Neuron (in vitro differentiated cells): Measurements from ENCODE around the gene DNAJC5.
A peak's percentile ranks its signal among the peaks of the same experiment; 100 is the strongest.
"Not testable (repeated sequence)": the region's sequence is repeated elsewhere in the genome, so short reads cannot be mapped to it uniquely, and the experiment has no call there.

ENCODE experiments used
- H2AFZ ChIP-seq: one replicate; pipeline ENCODE4 v1.6.1; 2013; ENCODE audit warnings: low read depth, mild to moderate bottlenecking, inconsistent platforms, low read length, moderate library complexity
- H3K27me3 ChIP-seq: one replicate; pipeline ENCODE4 v1.6.1; 2013; ENCODE audit warnings: low read length; ENCODE audit not compliant: insufficient read depth
- H3K36me3 ChIP-seq: one replicate; pipeline ENCODE4 v1.6.1; 2013; ENCODE audit warnings: low read length; ENCODE audit not compliant: insufficient read depth
- H3K4me1 ChIP-seq: one replicate; pipeline ENCODE4 v1.6.1; 2013; ENCODE audit warnings: low read length; ENCODE audit not compliant: insufficient read depth
- H3K4me3 ChIP-seq: 2 replicates; pipeline ENCODE4 v1.5.1; 2013; ENCODE audit warnings: mild to moderate bottlenecking, low read length, moderate library complexity
- H3K9me3 ChIP-seq: one replicate; pipeline ENCODE4 v1.6.1; 2013; ENCODE audit warnings: low read length

Gene DNAJC5, protein sequence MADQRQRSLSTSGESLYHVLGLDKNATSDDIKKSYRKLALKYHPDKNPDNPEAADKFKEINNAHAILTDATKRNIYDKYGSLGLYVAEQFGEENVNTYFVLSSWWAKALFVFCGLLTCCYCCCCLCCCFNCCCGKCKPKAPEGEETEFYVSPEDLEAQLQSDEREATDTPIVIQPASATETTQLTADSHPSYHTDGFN

DNA sequence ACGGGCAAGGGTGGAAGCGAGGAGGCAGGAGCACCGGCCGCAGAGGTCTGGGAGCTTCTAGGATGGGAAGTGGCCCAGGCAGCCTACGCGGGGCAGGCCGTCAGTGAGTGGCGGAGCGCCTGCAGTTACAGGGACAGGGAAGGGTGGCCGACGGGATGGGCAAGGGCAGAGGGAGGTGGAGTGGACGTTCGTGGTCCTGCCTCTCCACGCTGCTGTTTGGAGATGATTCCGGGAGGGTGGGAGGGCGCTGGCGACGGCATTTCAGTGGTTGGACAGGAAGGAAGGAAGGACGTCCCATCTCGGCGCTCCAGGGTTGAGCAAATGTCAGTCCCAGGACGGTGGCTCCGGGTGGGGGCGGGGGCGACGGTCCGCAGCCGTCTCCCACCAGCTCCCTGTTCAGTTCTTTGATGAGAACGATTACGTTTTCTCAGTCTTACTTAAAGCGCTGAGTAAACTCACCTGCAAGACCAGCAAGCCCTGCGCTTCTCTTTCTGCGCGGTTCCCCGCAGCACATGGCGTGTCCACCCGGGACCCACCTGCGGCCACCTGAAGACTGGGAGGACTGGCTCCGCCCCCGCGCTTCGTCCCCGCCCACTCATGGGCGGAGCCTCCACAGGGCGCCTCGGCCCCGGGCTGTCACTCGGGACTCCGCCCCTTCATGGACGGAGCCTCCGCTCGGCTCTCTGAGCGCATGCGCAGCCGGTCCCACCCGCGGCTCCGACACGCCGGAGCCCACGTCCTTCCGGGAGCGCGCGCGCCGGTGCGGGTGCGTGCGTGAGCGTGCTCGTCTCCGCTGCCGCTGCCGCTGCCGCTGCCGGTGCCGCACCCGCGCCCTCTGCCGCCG lies at the start of gene DNAJC5:
DNAJC5 (plus strand) TSS at position 769 of the 844 bp plus-strand sequence. CDS start 33,220 bp downstream, outside the sequence.
- peak within 1 kb of the TSS; percentile 86 for H3K4me3 ChIP-seq
- no peaks in the 10 kb centered on the region for H3K27me3 ChIP-seq
- no peaks in the 10 kb centered on the region for H3K9me3 ChIP-seq
- peaks cover 13% of the 10 kb centered on the region for H3K4me1 ChIP-seq
- peaks cover 23% of the 10 kb centered on the region for H3K36me3 ChIP-seq
- no peak within 1 kb of the TSS for H2AFZ ChIP-seq

DNA sequence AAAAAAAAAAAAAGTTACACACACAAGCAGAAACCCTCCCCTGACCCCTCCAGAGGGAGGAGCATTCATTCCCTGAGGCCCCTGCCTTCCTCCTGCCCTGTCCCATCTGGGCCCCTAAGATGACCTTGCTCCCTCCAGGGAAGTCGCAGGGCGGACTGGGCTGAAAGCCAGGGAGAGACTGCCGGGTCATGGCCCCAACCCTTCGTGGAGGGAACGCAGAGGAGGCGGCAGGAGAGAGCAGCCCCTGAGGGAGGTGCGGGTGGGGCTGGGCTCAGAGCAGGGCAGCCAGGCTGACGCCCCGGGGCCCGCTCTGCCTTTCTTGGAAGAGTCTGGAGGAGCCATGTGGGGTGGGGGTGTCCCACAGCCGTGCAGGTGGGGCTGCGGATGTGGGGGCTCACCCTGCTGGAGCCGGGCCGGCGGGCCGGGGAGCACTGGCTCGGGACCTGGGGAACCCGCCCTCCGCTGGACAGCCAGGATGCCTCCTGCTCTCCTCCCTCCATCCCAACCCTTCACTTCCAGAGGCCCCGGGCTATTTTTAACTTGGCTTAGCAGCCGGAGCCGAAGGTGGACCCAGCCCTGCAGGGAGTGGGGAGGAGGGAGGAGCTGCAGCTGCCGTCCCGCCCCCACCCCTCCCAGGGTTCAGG lies 48.7 kb upstream of the DNAJC5 start:
- Histone ChIP-seq H2AFZ (no peak overlapping the region), H3K4me1 (peaks cover 26% of the 10 kb centered on the region), H3K36me3 (no peaks in the 10 kb centered on the region), H3K9me3 (peaks cover 2% of the 10 kb centered on the region), H3K27me3 (no peaks in the 10 kb centered on the region), H3K4me3 (peak overlapping the region; percentile 16)

DNA sequence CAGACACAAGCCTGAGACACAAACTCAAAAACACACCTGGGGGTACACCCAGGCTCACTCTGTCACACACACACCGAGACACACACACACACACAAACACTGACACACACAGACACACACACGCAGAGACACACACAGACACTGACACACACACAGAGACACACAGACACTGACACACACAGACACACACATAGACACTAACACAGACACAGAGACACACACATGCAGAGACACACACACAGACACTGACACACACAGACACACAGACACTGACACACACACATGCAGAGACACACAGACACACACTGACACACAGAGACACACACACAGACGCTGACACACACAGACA lies 48.1 kb upstream of the DNAJC5 start:
- H3K36me3 ChIP-seq, result no peaks in the 10 kb centered on the region
- H3K4me3 ChIP-seq, result no peak overlapping the region
- H3K27me3 ChIP-seq, result no peaks in the 10 kb centered on the region
- peaks cover 2% of the 10 kb centered on the region for H3K9me3 ChIP-seq
- H3K4me1 ChIP-seq, result peaks cover 26% of the 10 kb centered on the region
- H2AFZ ChIP-seq, result no peak overlapping the region

DNA sequence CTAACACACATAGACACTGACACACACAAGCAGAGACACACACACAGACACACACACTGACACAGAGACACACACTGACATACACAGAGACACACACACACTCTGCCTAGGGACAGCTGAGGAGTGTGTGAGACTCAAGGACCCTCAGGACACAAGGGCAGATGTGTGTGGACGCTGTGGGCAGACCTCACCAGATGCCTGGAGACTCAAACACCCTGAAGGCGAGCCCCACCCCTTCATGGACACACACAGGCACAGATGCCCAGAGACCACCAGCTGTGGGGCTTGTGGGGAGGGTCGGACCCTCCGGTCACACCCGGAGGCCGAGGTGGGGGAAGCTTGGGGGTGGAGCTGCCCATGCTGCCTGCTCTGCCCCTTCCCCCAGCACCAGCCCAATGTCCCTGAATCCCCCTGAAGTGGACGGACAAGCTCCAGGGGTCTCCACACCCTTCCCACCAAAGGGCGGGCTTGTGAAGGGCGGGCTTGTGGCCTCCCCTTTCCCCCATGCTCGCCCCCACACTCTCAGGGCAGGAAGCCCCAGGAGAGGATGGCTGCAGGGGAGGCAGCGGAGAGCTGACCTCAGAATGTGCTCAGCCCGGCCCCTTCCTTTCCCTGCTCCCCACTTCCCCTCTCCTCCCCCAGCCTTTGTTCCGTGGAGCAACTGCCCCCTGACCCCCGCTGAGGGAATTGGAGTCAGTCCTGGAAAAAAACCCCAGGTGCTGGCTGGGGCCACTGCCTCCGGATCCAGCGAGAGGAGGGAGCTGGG lies 47.5 kb upstream of the DNAJC5 start:
- no peak overlapping the region for H3K4me3 ChIP-seq
- H2AFZ ChIP-seq, result no peak overlapping the region
- peaks cover 2% of the 10 kb centered on the region for H3K9me3 ChIP-seq
- H3K36me3 ChIP-seq, result no peaks in the 10 kb centered on the region
- peaks cover 26% of the 10 kb centered on the region for H3K4me1 ChIP-seq
- H3K27me3 ChIP-seq, result no peaks in the 10 kb centered on the region

DNA sequence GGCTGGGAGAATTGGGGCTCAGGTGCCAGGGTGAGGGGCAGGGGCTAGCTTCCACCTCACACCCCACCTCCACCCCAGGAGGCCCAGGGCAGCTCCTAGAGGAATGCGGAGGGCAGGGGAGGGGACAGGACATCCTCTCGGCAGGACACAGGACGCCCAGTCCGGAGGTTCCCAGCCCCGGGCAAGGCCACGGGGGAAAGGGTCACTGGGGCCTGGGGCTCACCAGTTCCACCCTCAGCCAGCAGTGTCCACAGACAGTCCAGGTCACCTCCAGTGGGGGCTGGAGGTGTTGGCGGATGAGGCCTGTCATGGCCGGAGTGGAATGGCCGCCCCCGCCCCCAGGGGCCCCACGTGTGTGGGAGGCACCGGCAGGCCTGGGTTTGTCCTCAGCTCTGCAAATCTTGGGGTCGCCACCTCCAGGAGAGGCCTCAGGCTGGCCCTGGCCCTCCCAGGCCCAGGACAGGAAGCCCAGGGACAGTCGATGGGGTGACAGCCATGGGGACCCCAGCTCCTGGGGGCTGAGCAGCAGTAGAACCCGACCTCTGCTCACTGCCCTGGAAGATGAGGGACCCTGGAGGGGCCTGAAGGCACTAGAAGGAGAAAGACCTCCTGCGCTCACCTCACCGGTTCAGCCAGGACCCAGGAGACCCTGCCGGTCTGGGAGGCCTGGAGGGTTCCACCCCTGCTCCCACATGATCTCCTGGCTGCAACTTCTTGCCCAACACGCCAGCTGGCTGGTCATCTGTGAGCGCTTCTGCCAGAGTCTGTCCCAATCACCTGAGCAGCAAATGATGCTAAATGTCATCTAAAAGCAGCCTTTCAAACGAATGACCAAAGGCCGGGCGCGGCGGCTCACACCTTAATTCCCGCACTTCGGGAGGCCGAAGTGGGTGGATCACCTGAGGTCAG lies 46.7 kb upstream of the DNAJC5 start:
- Histone ChIP-seq H3K9me3 (peaks cover 2% of the 10 kb centered on the region), H3K36me3 (no peaks in the 10 kb centered on the region), H2AFZ (no peak overlapping the region), H3K27me3 (no peaks in the 10 kb centered on the region), H3K4me1 (peaks cover 26% of the 10 kb centered on the region), H3K4me3 (no peak overlapping the region)

DNA sequence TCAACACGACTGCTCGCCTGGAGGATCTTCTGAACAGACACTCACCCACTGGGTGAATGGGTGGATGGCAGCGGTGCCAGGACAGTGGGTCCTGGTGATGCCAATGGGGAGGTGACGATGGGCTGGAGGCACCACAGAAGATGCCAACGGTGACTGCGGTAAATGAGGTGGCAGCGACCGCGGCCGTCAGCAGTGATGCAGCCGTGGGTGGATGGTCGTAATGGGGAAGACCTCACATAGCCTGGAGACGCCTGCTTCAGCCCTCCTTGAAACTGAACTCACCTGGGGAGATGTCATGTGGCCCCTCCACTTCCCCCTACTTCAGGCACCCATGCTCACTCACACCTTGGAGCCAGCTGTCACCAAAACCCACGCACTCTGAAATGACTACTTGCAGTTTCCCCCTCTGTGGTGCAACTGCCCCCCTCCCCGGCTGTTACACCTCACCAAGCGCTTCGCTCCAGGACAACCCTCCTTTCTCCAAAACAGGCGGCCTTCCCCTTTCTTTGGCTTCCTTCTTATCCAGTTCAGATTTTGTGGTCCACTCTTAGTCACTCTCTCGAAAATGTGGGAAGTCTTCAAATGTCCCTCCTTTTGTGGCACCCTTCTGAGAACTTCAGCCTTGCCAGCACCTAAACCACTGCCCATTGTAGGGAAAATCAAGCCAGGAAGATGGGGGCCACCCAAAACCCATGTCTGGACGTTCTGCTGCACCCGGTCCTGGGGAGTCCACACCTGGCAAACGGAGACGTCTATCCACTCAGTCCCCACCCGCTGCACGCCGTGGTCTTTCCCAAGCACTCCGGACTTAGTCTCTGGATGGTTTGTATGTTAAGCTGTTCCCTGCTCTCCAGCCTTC lies 44.0 kb upstream of the DNAJC5 start:
- Histone ChIP-seq H3K4me3 (no peak overlapping the region), H3K4me1 (peaks cover 26% of the 10 kb centered on the region), H3K27me3 (no peaks in the 10 kb centered on the region), H3K36me3 (no peaks in the 10 kb centered on the region), H2AFZ (no peak overlapping the region), H3K9me3 (peaks cover 2% of the 10 kb centered on the region)

DNA sequence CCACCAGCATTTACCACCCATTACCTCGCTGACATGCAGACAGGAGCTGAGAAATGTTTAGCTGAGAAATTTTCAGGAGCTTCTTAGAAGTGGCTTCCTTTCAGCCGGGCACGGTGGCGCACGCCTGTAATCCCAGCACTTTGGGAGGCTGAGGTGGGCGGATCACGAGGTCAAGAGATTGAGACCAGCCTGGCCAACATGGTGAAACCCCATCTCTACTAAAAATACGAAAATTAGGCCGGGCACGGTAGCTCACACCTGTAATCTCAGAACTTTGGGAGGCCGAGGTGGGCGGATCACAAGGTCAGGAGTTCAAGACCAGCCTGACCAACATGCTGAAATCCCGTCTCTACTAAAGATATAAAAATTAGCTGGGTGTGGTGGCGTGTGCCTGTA lies 43.4 kb upstream of the DNAJC5 start:
- not testable (repeated sequence) for H3K9me3 ChIP-seq, H2AFZ ChIP-seq, H3K27me3 ChIP-seq, H3K4me3 ChIP-seq, H3K36me3 ChIP-seq
- peaks cover 19% of the 10 kb centered on the region for H3K4me1 ChIP-seq

DNA sequence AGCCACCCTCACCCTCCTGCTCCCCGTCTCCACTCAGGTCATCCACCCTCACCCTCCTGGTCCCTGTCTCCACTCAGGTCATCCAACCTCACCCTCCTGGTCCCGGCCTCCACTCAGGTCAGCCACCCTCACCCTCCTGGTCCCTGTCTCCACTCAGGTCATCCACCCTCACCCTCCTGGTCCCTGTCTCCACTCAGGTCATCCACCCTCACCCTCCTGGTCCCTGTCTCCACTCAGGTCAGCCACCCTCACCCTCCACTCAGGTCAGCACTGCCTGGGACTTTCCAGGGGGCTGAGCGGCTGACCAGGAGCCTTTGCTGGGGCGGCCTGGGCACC lies 41.2 kb upstream of the DNAJC5 start:
- H3K9me3 ChIP-seq, H2AFZ ChIP-seq, H3K4me3 ChIP-seq, H3K36me3 ChIP-seq, H3K27me3 ChIP-seq: not testable (repeated sequence)
- peaks cover 11% of the 10 kb centered on the region for H3K4me1 ChIP-seq

DNA sequence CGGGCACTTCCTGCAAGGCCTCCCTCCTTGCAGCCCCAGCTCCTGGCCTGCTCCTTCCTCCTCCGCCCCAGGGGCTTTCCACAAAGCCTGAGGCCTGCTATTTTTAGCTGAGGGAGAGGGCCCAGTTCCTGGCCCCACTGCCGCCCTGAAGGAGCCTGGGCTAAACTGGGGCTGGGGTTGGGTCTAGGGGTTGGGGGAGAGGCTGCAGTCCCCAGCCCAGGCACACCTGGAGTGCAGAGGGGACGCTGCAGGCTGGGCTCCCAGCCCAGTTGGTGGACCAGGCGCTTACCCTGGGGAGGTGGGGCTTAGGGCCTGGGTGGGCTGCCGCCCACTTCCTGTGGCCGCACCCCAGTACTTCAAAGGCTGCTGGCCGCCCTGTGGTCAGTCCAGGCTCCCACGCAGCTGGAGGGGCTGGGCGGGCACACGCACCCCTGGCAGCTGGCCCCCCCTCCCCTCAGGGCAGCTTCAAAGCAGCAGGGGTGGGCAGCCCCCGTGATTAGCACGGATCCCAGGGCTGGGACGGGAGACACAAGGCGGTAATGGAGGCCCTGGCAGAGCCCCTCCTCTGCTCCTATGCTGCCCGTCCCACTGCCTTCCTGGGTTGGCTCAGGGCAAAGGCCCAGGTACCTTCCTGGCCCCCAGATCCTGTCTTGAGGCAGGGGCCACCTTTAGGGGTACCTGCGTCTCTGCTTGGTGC lies 40.7 kb upstream of the DNAJC5 start:
- Histone ChIP-seq H2AFZ (no peak overlapping the region), H3K4me3 (no peak overlapping the region), H3K9me3 (peaks cover 2% of the 10 kb centered on the region), H3K36me3 (no peaks in the 10 kb centered on the region), H3K4me1 (peaks cover 16% of the 10 kb centered on the region), H3K27me3 (no peaks in the 10 kb centered on the region)

DNA sequence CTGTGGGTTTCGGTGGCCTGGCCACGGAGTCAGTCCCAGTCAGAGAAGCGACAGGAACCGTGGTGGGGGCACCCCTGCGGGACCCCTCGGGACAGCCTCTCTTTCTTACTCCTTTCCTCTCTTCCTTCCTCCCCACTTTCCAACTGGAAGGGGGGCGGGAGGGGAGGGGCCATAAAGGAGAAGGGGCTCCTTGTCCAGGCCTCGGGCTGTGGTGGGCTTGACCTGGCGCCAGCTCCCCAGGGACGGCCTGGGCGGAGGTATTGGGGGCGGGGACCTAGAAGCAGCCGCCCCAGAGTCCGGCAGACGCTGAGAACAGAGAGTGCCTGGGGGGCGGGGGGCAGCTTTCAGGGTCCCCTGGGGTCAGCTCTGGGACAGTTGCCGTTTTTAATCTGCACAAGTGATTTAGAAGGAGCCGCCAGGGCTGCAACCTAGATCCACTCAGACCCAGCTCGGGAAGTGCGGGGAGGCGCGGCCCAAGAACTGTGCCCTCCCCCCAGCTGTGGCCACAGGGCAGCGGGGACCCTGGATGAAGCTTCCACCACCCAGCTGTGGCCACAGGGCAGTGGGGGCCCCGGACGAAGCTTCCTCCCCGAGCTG lies 40.1 kb upstream of the DNAJC5 start:
- Histone ChIP-seq H3K4me1 (peaks cover 20% of the 10 kb centered on the region), H3K9me3 (peaks cover 2% of the 10 kb centered on the region), H3K4me3 (no peak overlapping the region), H3K36me3 (no peaks in the 10 kb centered on the region), H2AFZ (no peak overlapping the region), H3K27me3 (no peaks in the 10 kb centered on the region)
